ENCODE data around the gene PFDN1.

- no peak for TF ChIP-seq CTCF (conservative IDR thresholded peaks at IDR 0.05)
- TF ChIP-seq EZH2 (IDR thresholded peaks at IDR 0.05; ENCODE audit: low read depth) = no peak
These were observed 7.5 kb downstream of the PFDN1 start for GRCh38 chr5:140295414-140295813.
